ENCODE measurements around the gene HACD1.
A peak's percentile ranks its signal among the peaks of the same experiment; 100 is the strongest.

HACD1 gene

GRCh38 chr10:17617031-17617911, at the start of gene HACD1:
TSS of gene HACD1 (minus strand) at chr10:17617374. CDS start at chr10:17617339, 35 bp downstream.
- peak; percentile 66 for DNase-seq

GRCh38 chr10:17665747-17666146, 48.6 kb upstream of the HACD1 start:
- DNase-seq: no peak

DNA sequence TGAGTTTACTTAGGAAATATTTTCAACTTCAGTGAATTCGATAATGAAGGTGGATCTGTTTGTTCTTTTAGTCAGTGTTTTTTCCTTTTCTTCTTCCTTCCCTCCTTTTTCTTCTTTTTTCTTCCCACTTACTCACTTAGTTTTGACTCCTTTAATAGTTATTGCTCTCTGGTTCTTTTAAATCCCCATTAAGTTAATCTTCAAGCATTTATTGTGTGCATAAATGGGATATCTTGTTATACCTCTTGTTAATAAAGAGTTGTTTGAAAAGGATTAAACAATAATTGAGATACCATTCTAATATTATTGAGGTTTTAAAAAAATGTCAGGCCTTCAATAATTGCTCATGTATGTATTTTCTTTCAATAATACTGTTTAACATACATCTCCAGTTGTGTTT, 46.3 kb upstream of the HACD1 start:
- DNase-seq: no peak

DNA sequence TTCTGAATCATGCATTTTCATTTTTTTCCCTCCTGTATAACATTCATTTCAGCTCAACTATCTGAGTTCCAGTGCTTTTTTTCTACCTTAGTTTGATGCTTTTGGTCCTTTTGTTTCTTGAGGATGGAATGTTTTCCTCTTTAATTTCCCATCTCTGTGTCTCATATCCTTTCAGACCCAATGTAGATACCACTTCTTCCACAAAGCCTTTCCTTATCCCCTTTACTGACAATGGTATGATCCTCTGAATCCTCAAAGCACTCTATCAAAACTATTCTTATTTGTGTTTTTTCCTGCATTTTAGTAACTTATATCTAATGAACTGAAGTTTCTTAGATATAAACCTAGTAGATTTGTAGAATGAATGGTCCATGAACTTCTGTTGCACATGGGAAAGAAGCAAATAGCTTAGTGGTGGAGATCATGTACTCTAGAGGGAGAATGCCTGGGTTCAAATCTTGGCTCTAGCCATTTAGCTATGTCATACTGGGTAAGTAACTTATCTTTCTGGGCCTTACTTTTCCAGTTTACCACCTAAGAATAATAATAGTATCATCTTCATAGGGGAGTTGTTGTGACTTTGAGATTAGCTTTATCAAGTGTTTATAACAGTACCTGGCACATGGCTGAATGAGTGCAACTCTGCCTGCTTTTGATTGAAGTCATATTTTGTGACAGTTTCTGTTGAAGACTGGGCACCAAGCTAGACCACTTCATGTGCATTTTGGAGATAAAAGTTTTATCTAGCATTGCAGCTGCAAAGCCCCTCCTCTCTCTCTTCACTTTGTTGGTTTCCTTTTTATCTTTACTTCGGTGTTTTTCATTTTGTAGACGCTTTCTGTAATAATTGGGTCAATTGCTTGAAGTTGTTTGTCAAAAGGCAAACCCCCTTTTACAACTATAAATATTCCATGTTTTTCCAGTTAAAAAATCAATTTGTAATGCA, 45.3 kb upstream of the HACD1 start:
- DNase-seq: no peak

GRCh38 chr10:17661510-17661909, 44.3 kb upstream of the HACD1 start:
- DNase-seq: no peak

- no peak for DNase-seq
These were observed 43.7 kb upstream of the HACD1 start for GRCh38 chr10:17660921-17661320.

DNA sequence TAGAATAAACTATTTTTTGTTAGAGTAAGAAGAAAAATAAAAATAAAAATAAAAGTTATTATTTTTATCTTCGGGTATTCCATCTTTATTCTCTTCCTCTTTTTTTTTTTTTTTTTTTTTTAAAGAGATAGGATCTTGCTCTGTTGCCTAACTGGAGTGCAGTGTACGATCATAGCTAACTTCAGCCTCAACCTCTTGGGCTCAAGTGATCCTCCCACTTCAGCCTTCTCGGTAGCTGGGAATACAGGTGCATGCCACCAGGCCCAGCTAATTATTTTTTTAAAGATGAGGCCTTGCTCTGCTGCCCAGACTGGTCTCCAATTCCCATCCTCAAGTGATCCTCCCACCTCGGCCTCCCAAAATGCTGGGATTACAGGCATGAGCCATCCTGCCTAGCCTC, 42.2 kb upstream of the HACD1 start:
- DNase-seq: no peak

- DNase-seq: no peak
These were observed 39.9 kb upstream of the HACD1 start for GRCh38 chr10:17657103-17657500.

- peak; percentile 73 for DNase-seq
These were observed 38.5 kb upstream of the HACD1 start for GRCh38 chr10:17655567-17656146.

- DNase-seq: no peak
These were observed 37.8 kb upstream of the HACD1 start for GRCh38 chr10:17655009-17655408.

DNA sequence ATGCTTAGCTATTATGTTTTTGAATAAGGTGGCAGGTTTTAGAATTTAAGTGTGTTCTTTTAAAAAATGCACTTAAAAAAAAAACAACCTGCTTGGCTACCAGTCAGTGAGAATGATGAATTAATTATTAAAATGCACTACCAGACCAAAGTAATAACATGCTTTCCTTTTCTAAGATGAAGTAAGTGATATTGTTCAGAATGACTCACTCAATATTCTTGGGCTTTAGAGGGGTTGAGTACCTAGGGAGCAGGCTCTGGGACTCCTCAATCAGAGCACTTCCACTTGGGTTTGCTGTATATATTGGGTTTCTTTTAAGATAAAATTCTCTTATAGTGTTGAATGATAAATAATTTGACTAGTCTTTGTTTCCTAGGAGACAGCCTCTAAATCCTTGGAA, 35.4 kb upstream of the HACD1 start:
- DNase-seq: peak; percentile 26

DNA sequence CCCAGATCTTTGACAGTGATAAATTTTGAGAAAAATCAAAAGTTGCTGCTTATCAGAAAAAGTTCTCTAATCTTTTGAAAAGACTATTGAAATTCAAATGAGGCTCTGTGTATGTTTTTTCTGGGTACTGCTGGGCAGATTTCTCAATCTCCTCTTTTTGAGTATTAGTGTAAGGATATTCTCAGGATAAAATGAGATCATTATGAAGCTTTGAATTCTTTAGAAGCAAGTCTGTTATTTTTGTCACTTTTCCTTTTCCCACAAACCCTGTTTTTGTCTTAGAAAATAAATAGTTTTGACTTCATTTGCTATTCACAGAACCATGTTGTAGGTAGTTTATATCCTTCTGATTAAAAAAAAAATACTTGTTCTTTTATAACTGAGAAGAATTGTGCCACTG, 34.7 kb upstream of the HACD1 start:
- DNase-seq: no peak

DNA sequence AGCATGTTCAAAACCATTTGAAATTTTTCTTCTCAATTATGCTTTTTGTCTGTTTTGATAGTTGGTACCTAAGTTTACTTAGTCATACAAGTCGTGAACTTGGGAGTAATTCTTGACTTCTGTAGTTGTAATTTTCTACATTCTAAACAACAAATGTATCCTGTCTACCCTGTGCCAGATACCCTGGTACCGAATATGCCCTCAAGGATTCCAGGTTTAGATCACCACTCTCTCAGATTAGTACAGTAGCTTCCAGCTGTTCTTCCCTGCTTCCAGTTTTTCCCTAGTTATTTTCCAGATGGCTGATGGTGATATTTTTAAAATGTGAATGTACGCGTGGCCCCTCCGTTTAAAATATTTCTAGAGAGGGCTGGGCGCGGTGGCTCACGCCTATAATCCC, 33.2 kb upstream of the HACD1 start:
- DNase-seq: no peak

DNA sequence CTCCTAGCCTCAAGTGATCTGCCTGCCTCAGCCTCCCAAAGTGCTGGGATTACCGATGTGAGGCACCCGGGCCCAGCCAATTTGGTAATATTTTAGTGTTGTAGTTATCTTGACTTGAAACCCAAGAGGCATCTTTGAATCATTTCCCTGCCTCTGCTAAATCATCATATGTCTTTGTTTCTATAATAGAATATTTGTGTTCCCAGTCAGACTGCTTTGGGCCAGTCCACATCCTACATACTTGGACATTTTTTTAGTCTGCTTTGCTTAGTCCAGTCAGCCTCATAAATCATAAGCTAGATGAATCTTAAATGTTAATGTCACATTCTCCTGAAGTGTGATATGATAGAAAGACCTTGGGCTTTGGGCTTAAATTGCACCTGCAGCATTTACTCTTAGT, 32.7 kb upstream of the HACD1 start:
- DNase-seq: no peak

DNA sequence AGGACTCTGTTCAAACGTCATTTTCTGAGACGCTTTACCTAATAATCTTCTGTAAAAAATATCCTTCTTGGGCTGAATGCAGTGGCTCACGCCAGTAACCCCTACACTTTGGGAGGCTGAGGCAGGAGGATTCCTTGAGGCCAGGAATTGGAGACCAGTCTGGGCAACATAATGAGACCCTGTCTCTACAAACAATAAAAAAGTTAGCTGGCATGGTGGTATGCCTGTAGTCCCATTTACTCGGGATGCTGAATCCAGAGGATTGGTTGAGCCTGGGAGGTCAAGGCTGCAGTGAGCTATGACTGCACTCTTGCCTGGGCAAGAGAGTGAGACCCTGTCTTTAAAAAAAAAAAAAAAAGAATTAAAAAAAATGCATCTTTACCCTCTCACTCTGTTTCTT, 31.9 kb upstream of the HACD1 start:
- no peak for DNase-seq

GRCh38 chr10:17648243-17649035, 31.3 kb upstream of the HACD1 start:
- DNase-seq: peak; percentile 72

DNA sequence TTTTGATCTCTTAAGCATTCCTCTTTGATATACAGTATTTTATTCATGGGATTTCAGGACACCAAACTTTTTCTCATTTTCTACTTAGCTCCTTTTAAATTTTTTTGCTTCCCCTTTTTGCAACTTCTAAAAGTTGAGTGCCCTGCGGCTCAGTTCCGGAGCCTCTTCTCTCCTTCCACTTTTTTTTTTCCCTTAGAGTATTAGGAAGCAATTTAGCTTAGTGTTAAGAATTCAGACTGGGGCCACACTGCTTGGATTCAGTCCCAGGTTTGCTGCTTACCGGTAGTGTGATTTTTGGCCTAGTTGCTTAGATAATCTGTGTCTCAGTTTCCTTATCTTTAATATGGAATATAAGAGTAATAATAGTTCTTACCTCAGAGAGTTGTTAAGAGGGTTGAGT, 30.2 kb upstream of the HACD1 start:
- DNase-seq: no peak

GRCh38 chr10:17645621-17646345, 28.6 kb upstream of the HACD1 start:
- peak; percentile 86 for DNase-seq

DNA sequence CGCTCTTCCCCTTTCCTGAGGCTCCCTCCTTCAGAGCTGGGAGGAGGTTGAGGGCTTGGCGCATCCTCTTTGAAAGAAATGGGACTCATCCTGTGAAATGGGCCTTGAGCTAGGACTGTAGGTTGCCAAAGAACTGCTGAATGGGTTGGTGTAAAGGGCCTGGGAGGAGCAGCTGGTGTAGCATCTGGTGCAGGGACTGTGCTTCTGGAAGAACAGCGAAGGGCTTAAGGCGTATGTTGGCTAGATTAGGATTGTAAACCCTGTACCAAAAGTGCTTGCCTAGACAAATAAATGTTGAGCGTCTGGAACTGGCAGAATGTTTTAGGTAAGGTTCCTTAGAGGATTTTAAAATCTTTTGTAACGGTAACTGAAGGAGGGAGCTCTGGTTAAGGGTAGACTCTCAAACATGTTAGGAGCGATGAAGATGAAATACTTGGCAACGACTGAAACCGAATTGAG, 27.3 kb upstream of the HACD1 start:
- peak; percentile 34 for DNase-seq

DNA sequence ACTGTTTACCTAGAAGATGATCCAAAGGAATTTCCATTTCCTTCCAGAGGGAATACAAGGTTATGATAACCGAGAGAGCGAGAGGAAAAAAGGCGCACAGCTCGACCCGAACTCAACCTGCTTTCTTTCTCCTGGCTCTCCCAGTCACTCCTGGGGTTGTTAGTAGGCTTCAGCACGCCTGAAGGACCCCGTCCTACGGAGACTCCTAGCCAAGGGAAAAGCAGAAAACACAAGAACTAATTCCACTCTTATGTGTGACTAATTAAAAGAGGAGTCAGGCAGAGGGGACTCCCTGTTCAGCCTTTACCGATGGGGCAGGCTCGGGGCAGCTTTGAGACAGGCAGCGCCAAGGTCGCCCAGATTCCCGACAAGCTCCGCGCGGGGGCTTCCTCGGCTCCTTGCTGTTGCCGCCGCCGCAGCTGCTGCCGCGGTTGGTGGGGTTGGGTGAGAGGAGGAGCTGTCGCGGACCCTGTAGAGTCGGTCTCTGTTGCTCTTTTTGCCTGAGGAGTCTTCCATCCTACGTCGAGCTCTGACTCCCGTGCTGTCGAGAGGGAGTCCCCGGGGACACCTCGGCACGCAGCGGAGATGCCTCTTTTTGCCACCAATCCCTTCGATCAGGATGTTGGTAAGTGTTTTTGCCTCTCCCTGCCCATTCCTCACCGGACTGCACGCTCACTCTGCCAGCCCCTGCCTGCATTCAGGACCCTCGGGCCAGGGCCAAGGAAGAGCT, 26.7 kb upstream of the HACD1 start, which contains the start of gene STAM:
TSS of gene STAM (plus strand) at position 397 of the 730 bp plus-strand sequence. CDS start at position 586, 189 bp downstream.
- DNase-seq: peak; percentile 95

DNA sequence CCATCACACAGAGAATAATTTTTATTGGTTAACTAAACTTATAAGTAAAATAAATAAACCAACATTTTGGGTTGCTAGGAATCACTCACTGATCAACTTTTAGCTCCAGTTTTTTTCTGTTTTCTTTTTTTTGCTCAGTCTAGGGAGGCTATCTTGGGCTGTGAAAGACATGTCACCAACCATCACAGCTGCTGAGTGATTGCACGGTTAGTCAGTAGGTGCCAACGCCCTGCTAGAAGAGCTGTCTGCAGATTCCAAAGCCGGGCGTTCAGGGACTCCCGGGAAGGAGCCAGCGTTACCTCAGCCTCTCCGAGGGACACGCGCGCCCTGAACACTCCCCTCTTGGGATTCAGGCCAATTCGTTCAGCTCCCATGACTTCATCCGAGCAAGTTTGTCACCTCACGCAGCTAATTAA, 26.2 kb upstream of the HACD1 start:
- peak; percentile 15 for DNase-seq

All from activated CD4-positive, alpha-beta T cell treated with anti-CD3 and anti-CD28 coated beads, Interleukin-10, Interleukin-2, amounts not matched to agents 100 ng/mL and 50 ng/mL, durations not matched to agents 16 hours and 8 hours (primary cell).